ENCODE measurements around the gene METRNL.
"Not testable (repeated sequence)": the region's sequence is repeated elsewhere in the genome, so short reads cannot be mapped to it uniquely, and the experiment has no call there.

Gene METRNL

DNA sequence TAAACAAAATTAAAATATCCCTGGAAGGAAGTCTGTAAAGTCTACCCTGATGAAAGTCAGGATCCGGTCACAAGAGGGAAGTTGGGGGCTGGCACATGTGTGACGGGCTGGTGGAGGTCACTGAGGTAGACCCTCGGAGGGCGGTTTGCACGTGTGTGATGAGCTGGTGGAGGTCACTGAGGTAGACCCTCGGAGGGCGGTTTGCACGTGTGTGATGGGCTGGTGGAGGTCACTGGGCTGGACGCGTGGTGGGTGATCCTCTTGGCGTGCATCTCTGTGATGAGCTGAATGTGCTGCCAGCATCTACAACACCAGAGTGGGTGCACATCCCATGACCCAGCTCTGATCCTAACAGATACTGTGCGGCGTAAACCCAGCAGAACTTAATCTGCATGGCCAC, 43.7 kb upstream of the METRNL start:
- DNase-seq (ENCODE audit: low spot score), result no peak
- ChIA-PET CTCF (no interaction called here), POLR2A (ENCODE audit: low non-redundant PET) (no interaction called here)
- H3K27ac ChIP-seq, result no peak overlapping the region
- TF ChIP-seq, protein P1, sequence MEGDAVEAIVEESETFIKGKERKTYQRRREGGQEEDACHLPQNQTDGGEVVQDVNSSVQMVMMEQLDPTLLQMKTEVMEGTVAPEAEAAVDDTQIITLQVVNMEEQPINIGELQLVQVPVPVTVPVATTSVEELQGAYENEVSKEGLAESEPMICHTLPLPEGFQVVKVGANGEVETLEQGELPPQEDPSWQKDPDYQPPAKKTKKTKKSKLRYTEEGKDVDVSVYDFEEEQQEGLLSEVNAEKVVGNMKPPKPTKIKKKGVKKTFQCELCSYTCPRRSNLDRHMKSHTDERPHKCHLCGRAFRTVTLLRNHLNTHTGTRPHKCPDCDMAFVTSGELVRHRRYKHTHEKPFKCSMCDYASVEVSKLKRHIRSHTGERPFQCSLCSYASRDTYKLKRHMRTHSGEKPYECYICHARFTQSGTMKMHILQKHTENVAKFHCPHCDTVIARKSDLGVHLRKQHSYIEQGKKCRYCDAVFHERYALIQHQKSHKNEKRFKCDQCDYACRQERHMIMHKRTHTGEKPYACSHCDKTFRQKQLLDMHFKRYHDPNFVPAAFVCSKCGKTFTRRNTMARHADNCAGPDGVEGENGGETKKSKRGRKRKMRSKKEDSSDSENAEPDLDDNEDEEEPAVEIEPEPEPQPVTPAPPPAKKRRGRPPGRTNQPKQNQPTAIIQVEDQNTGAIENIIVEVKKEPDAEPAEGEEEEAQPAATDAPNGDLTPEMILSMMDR (conservative IDR thresholded peaks at IDR 0.05; ENCODE audit: low read depth), result no peak

DNA sequence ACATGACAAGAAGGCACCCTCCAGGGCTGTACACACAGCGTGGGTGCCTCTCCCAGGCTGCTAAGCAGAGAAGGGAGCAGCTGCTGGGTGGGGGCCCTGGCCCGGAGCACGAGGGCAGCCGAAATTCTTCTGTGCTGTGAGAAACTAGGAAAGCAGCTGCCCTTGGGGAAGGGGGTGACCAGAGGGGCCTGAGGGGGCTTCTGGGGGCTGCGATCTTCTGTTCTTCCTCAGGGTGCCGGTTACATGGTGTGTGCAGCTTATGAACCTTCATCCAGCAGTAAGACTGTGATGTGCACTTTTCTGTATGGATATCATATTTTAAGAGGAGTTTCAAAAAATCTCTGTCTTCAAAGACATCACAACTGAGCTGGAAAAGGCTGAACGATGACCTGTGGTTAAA, 43.2 kb upstream of the METRNL start:
- no peak overlapping the region for H3K27ac ChIP-seq
- TF ChIP-seq, protein P1 (conservative IDR thresholded peaks at IDR 0.05; ENCODE audit: low read depth), result no peak
- ChIA-PET POLR2A (ENCODE audit: low non-redundant PET) (no interaction called here), CTCF (no interaction called here)
- no peak for DNase-seq (ENCODE audit: low spot score)

DNA sequence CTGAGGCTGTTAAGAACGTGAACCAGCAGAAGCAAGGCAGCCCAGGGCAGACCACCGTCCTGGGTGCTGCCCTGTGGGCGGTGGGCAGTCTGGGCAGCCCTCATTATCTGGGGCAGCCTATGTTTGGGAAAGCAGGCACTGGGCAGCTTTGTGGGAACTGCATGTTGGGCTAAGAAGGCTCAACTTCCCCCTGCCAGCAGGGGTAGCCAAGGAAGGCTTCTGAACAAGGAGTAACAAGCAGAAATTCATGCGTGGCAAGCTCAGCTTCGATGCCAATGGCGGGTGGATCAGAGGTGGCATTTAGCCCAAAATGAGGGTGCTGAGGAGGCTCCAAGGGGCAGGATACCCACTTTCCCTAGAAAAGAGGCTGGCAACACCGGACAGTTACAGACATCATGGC, 42.7 kb upstream of the METRNL start:
- no peak overlapping the region for H3K27ac ChIP-seq
- DNase-seq (ENCODE audit: low spot score), result no peak
- TF ChIP-seq, protein P1 (conservative IDR thresholded peaks at IDR 0.05; ENCODE audit: low read depth), result no peak
- ChIA-PET CTCF (no interaction called here), POLR2A (ENCODE audit: low non-redundant PET) (no interaction called here)

DNA sequence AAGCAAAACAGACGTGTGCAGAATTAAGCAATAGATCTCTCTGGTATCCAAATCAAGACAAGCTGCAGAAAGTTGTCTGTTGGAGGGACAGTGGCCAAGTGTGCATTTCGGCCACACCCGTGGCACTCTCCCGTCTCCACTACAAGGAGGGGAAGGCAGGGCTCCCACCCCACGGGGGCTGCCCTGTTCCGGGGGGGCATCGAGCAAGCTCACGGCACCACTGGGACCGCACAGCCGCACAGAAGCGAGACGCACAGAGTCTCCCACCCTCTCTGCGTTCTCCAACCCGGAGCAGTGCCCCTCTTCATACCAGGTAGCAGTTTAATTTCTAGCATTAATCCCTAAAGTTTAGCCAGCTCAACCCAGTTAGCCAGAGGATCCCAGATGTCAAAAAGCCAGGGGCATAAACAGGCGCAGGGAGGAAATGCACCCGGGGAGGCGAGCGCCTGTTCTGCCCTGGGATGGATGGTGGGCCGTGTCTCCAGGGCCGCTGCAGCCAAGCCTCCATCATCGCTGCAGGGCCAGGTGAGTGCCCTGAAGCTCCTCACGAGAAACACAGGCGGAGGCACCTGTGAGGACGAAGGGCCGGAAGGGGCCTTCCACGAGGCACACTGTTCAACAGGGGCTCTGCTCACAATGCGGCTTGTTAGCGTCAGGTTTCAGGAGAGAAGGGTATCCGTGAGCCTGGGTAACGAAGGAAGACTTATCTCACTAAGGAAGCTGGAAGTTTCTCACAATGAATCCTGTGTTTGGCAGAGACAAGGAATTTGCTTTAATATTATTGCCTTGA, 42.1 kb upstream of the METRNL start:
- H3K27ac ChIP-seq, result no peak overlapping the region
- TF ChIP-seq, protein P1 (conservative IDR thresholded peaks at IDR 0.05; ENCODE audit: low read depth), result no peak
- ChIA-PET CTCF (no interaction called here), POLR2A (ENCODE audit: low non-redundant PET) (no interaction called here)
- no peak for DNase-seq (ENCODE audit: low spot score)

DNA sequence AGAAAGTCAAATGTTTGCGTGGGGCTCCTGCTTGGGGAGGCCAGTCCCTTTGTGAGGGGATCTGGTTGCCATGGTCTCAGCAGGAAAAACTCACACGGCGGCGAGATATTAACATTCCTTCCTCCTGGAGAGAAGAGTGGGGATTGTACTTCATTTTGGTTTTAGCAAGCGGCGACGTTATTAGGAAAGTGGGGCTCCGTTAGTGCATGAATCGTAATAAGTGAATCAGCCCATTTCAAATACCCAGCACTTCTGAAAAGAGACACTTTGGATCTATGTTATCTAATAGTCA, 41.6 kb upstream of the METRNL start:
- ChIA-PET POLR2A (ENCODE audit: low non-redundant PET) (no interaction called here), CTCF (no interaction called here)
- TF ChIP-seq, protein P1 (conservative IDR thresholded peaks at IDR 0.05; ENCODE audit: low read depth), result no peak
- no peak overlapping the region for H3K27ac ChIP-seq
- no peak for DNase-seq (ENCODE audit: low spot score)

DNA sequence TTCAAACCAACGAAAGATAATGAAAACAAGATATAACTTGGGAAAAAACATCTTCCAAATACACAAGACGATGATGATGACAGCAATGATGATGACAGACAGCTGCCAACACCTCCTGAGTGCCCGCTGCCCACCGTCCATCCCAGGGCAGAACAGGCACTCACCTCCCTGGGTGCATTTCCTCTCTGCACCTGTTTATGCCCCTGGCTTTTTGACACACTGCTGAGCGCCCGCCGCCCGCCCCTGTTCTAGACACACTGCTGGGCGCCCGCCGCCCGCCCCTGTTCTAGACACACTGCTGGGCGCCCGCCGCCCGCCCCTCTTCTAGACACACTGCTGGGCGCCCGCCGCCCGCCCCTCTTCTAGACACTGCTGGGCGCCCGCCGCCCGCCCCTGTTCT, 40.4 kb upstream of the METRNL start:
- H3K27ac ChIP-seq; DNase-seq (ENCODE audit: low spot score); CTCF ChIA-PET; POLR2A ChIA-PET (ENCODE audit: low non-redundant PET): not testable (repeated sequence)

DNA sequence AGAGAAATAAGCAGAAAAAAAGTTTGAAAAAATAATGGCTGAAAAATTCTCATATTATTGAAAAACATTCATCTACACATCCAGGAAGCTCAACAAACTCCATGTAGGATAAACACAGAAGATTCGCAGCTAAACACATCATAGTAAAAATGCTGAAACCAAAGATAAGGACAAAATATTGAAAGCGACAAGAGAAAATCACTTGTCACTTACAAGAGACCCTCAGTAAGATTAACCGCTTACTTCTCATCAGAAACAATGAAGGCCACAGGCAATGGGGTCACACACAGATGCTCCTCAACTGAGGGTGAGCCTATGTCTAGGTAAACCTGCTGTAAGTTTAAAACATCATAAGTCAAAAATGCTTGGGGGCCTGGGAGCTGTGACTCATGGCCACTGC, 38.1 kb upstream of the METRNL start:
- CTCF ChIA-PET, result no interaction called here
- H3K27ac ChIP-seq, result no peak overlapping the region
- no peak for DNase-seq (ENCODE audit: low spot score)
- TF ChIP-seq, protein P1 (conservative IDR thresholded peaks at IDR 0.05; ENCODE audit: low read depth), result no peak
- POLR2A ChIA-PET (ENCODE audit: low non-redundant PET), result no interaction called here
